DND-41 (cell line): ENCODE data around the gene MRPL21.

Experiments
- ATAC-seq: fragments of 200-7000 bp; cut with Tn5 transposase; 3 replicates; pipeline ENCODE4 v1.9.1; 2021; ENCODE audit warnings: low read depth; ENCODE audit not compliant: insufficient read depth
- DNase-seq: peaks from one replicate; pipeline ENCODE4 v3.0.0-alpha.2; 2020
- H2AFZ ChIP-seq: 2 replicates; pipeline ENCODE4 v1.6.0; 2012; ENCODE audit warnings: low read depth, low read length
- H3K27ac ChIP-seq: 2 replicates; pipeline ENCODE4 v1.5.1; 2012; ENCODE audit warnings: low read length, inconsistent platforms
- H3K27me3 ChIP-seq: fragments of 200-600 bp; sonication (generic); 2 replicates; pipeline ENCODE4 v1.6.0; 2012; ENCODE audit warnings: low read length, mild to moderate bottlenecking, inconsistent platforms; ENCODE audit not compliant: insufficient read depth, poor library complexity
- H3K36me3 ChIP-seq: 2 replicates; pipeline ENCODE4 v1.5.1; 2012; ENCODE audit warnings: low read length, inconsistent platforms; ENCODE audit not compliant: insufficient read depth
- H3K4me1 ChIP-seq: 2 replicates; pipeline ENCODE4 v1.5.1; 2012; ENCODE audit warnings: mild to moderate bottlenecking, low read length; ENCODE audit not compliant: insufficient read depth
- H3K4me2 ChIP-seq: 2 replicates; pipeline ENCODE4 v1.6.0; 2012; ENCODE audit warnings: mild to moderate bottlenecking, moderate library complexity, low read length, inconsistent platforms; ENCODE audit not compliant: insufficient read depth
- H3K4me3 ChIP-seq, 2 experiments: fragments of 200-600 bp in 1 of 2; shearing (Covaris generic) in 1 of 2; 2 replicates each; pipeline ENCODE4 v1.5.1; 2012 to 2016; ENCODE audit warnings: inconsistent platforms in 2 of 2, low read length in 2 of 2, mild to moderate bottlenecking in 2 of 2, low read depth in 1 of 2, moderate library complexity in 1 of 2
- H3K79me2 ChIP-seq: 2 replicates; pipeline ENCODE4 v1.6.0; 2012; ENCODE audit warnings: low read length, inconsistent platforms; ENCODE audit not compliant: insufficient read depth
- H3K9ac ChIP-seq: 2 replicates; pipeline ENCODE4 v1.6.0; 2012; ENCODE audit warnings: low read depth, mild to moderate bottlenecking, inconsistent platforms, low read length, moderate library complexity
- H3K9me3 ChIP-seq: 2 replicates; pipeline ENCODE4 v1.5.1; 2012; ENCODE audit warnings: low read length, moderate library complexity, mild to moderate bottlenecking, inconsistent platforms; ENCODE audit not compliant: insufficient read depth, severe bottlenecking
- H4K20me1 ChIP-seq: 2 replicates; pipeline ENCODE4 v1.6.0; 2012; ENCODE audit warnings: low read length; ENCODE audit not compliant: insufficient read depth
- EZH2 ChIP-seq: IDR thresholded peaks from 3 replicates; pipeline ENCODE4 v1.6.1; 2012; ENCODE audit warnings: borderline replicate concordance, low read depth, mild to moderate bottlenecking, moderate library complexity, low read length, inconsistent platforms; ENCODE audit not compliant: severe bottlenecking
- TF ChIP-seq, protein P1 (sequence below): IDR thresholded peaks from 2 replicates; pipeline ENCODE4 v1.5.1; 2012; ENCODE audit warnings: borderline replicate concordance, low read length, moderate library complexity, mild to moderate bottlenecking; ENCODE audit not compliant: poor library complexity, severe bottlenecking; ENCODE audit errors: extremely low read depth

Gene MRPL21

DNA sequence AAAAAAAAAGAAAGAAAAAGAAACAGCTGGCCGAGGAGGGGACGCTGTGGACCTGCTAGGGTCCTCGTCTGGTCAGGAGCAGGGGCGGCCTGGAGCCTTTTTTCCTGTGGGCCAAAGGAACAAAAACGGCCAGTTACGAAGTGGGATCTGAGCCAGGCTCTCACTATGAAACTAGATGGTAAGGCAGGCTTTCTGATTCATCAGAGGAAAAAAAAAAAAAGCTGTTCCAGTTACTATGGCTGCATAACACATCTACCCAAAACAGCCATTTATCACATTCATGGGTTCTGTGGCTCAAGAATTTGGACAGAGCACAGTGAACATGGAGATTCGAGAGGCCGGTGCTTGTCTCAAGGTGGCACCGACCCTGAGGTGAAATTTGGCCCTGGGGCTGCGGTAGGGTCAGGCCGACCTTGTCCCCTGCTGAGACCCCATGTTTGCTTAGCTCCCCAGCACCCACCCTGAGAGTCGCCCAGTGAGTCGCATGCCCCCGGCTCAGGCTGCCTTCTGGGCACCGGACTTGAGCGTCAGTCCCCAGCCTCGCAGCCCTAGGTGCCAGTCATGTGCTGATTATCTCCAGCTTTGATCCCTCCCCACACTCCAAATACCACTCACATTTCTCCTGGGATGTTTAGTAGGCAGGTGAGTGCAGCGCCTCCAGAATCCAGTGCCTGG, 42.9 kb upstream of the MRPL21 start:
- TF ChIP-seq, protein P1, sequence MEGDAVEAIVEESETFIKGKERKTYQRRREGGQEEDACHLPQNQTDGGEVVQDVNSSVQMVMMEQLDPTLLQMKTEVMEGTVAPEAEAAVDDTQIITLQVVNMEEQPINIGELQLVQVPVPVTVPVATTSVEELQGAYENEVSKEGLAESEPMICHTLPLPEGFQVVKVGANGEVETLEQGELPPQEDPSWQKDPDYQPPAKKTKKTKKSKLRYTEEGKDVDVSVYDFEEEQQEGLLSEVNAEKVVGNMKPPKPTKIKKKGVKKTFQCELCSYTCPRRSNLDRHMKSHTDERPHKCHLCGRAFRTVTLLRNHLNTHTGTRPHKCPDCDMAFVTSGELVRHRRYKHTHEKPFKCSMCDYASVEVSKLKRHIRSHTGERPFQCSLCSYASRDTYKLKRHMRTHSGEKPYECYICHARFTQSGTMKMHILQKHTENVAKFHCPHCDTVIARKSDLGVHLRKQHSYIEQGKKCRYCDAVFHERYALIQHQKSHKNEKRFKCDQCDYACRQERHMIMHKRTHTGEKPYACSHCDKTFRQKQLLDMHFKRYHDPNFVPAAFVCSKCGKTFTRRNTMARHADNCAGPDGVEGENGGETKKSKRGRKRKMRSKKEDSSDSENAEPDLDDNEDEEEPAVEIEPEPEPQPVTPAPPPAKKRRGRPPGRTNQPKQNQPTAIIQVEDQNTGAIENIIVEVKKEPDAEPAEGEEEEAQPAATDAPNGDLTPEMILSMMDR, result no peak
- TF ChIP-seq EZH2, result no peak
- no peak overlapping the region for H3K4me3 ChIP-seq
- H3K36me3 ChIP-seq, result no peaks in the 10 kb centered on the region
- H3K79me2 ChIP-seq, result no peaks in the 10 kb centered on the region
- H3K9me3 ChIP-seq, result no peaks in the 10 kb centered on the region
- H3K4me2 ChIP-seq, result no peak overlapping the region
- H3K27me3 ChIP-seq, result no peaks in the 10 kb centered on the region
- ATAC-seq (no peak), DNase-seq (no peak)
- no peak overlapping the region for H3K9ac ChIP-seq
- H3K27ac ChIP-seq, result no peak overlapping the region
- H4K20me1 ChIP-seq, result no peaks in the 10 kb centered on the region
- no peak overlapping the region for H2AFZ ChIP-seq
- H3K4me1 ChIP-seq, result no peaks in the 10 kb centered on the region

DNA sequence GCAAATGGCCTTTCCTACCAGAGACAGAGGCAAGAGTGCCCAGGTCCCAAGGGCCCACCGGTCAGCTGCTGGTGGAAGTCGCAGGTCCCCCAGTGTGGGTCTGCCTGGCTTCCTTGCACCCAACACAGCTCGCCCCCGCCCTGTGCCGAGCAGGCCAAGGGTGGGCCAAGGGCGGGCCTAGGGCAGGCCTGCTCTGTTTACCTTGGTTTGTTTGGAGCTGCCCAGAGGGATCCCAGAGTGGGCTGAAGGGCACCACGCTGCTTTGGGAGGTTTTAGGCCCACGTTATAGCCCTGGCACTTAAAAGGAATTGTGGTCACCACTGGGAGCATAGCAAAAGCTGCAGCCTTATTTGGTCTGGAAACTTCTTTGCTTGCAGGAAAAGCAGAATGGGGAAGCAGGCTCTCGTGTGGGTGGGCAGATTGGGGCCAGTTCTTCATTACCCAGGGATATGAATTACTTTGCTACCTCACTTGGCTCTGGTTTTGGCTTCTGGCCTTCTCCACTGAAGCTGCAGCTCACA, 39.2 kb upstream of the MRPL21 start:
- Histone ChIP-seq H2AFZ (no peak overlapping the region), H3K79me2 (no peaks in the 10 kb centered on the region), H4K20me1 (0 out of 2 replicates have a peak, but pooled peaks cover 6% of the 10 kb centered on the region), H3K4me3 (no peak overlapping the region), H3K4me2 (no peak overlapping the region), H3K9ac (no peak overlapping the region), H3K9me3 (no peaks in the 10 kb centered on the region), H3K27ac (no peak overlapping the region), H3K36me3 (peaks cover 23% of the 10 kb centered on the region), H3K27me3 (no peaks in the 10 kb centered on the region), H3K4me1 (no peaks in the 10 kb centered on the region)
- TF ChIP-seq EZH2, result no peak
- TF ChIP-seq, protein P1, result no peak
- no peak for ATAC-seq
- no peak for DNase-seq

DNA sequence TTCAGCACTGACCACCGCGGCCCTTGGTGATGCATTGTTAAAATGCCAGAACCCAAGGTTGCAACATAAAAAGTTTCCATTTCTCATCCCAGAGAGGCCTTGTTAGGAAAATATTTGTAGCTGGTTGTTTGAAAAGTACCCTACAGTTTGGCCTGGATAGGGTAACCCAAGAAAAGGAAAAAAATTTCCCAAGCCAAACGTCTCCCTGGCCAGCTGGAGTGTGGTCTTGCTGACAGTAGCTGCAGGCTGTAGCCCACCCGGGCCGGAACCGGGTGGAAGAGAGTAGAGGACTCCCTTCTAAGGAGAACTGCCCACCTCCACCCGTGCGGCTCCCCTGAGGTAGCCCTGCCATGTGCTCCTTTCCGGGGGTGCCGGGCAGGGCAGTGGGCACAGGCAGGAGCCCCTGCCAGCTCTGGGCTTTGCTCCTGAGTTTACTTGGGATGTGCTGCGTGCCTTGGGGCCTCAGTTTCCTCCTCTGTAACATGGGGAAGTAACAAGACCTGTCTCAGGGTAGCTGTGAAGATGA, 38.5 kb upstream of the MRPL21 start:
- Histone ChIP-seq H3K36me3 (peaks cover 29% of the 10 kb centered on the region), H2AFZ (no peak overlapping the region), H3K4me3 (no peak overlapping the region), H3K27me3 (no peaks in the 10 kb centered on the region), H3K4me1 (no peaks in the 10 kb centered on the region), H3K27ac (no peak overlapping the region), H3K79me2 (no peaks in the 10 kb centered on the region), H4K20me1 (peaks cover 6% of the 10 kb centered on the region; the same call in 1 of the 2 replicates), H3K9ac (no peak overlapping the region), H3K9me3 (no peaks in the 10 kb centered on the region), H3K4me2 (no peak overlapping the region)
- ATAC-seq (no peak), DNase-seq (no peak)
- TF ChIP-seq EZH2, result no peak
- TF ChIP-seq, protein P1, result no peak
